ENCODE measurements around the gene ADCY10. TPM values are rescaled to one million over a fixed set of nuclear protein-coding genes. Genes with fewer than 3 reads are reported as not detected.

Gene ADCY10
- total RNA-seq, 1 donor from 2014 or later = 0.27 TPM

- Histone ChIP-seq H3K9me3 (ENCODE audit: insufficient read depth, low read depth, low read length) (no peaks in the 10 kb centered on the region), H3K27me3 (ENCODE audit: insufficient read depth, low read length) (no peaks in the 10 kb centered on the region), H3K4me3 (ENCODE audit: insufficient read depth, low read depth, low read length) (no peak overlapping the region), H3K9ac (ENCODE audit: low read length) (no peak overlapping the region), H3K27ac (ENCODE audit: low read depth, low read length) (no peak overlapping the region), H3K4me2 (ENCODE audit: low read length) (no peak overlapping the region), H4K20me1 (ENCODE audit: insufficient read depth, low read length) (no peaks in the 10 kb centered on the region), H3K79me2 (ENCODE audit: insufficient read depth, low read length) (no peaks in the 10 kb centered on the region), H3K4me1 (ENCODE audit: insufficient read depth, low read length) (no peaks in the 10 kb centered on the region), H2AFZ (ENCODE audit: low read depth, low read length) (no peak overlapping the region), H3K36me3 (ENCODE audit: insufficient read depth, low read length) (no peaks in the 10 kb centered on the region)
- H3K9me3 Mint-ChIP-seq (ENCODE audit: unreplicated experiment) = no peaks in the 10 kb centered on the region
- no peak overlapping the region for H3K4me3 Mint-ChIP-seq (ENCODE audit: unreplicated experiment)
- no peaks in the 10 kb centered on the region for H3K4me1 Mint-ChIP-seq (ENCODE audit: low read depth, unreplicated experiment)
- FAIRE-seq (no peak), DNase-seq (ENCODE audit: low read depth) (no peak)
- H3K36me3 Mint-ChIP-seq (ENCODE audit: low read depth, unreplicated experiment) = peaks cover 7% of the 10 kb centered on the region
- TF ChIP-seq EZH2 (IDR thresholded peaks at IDR 0.05; ENCODE audit: insufficient read depth, low read length) (no peak), CTCF (IDR thresholded peaks at IDR 0.05; ENCODE audit: insufficient read depth, low read depth, low read length) (no peak)
- H3K27ac Mint-ChIP-seq (ENCODE audit: unreplicated experiment) = no peak overlapping the region
- H3K27me3 Mint-ChIP-seq (ENCODE audit: low read depth, unreplicated experiment) = no peaks in the 10 kb centered on the region
Observed at GRCh38 chr1:167915569-167915968, 1.6 kb upstream of the ADCY10 start.

- H3K4me3 Mint-ChIP-seq (ENCODE audit: unreplicated experiment) = no peak overlapping the region
Observed at GRCh38 chr1:167912294-167912693, 1.6 kb downstream of the ADCY10 start.

More at GRCh38 chr1:167912294-167912693, 1.6 kb downstream of the ADCY10 start:
- DNase-seq (ENCODE audit: low read depth) = no peak
- Histone ChIP-seq H3K4me1 (ENCODE audit: insufficient read depth, low read length) (no peaks in the 10 kb centered on the region), H2AFZ (ENCODE audit: low read depth, low read length) (no peak overlapping the region), H4K20me1 (ENCODE audit: insufficient read depth, low read length) (no peaks in the 10 kb centered on the region), H3K4me2 (ENCODE audit: low read length) (no peak overlapping the region), H3K36me3 (ENCODE audit: insufficient read depth, low read length) (no peaks in the 10 kb centered on the region), H3K4me3 (ENCODE audit: insufficient read depth, low read depth, low read length) (no peak overlapping the region), H3K9me3 (ENCODE audit: insufficient read depth, low read depth, low read length) (no peaks in the 10 kb centered on the region), H3K9ac (ENCODE audit: low read length) (no peak overlapping the region), H3K27me3 (ENCODE audit: insufficient read depth, low read length) (no peaks in the 10 kb centered on the region), H3K27ac (ENCODE audit: low read depth, low read length) (no peak overlapping the region), H3K79me2 (ENCODE audit: insufficient read depth, low read length) (no peaks in the 10 kb centered on the region)
- TF ChIP-seq EZH2 (IDR thresholded peaks at IDR 0.05; ENCODE audit: insufficient read depth, low read length) = no peak
- TF ChIP-seq CTCF (IDR thresholded peaks at IDR 0.05; ENCODE audit: insufficient read depth, low read depth, low read length) = no peak
- FAIRE-seq = no peak
- H3K36me3 Mint-ChIP-seq (ENCODE audit: low read depth, unreplicated experiment) = peaks cover 12% of the 10 kb centered on the region
- H3K27ac Mint-ChIP-seq (ENCODE audit: unreplicated experiment) = no peak overlapping the region
- peaks cover 3% of the 10 kb centered on the region for H3K9me3 Mint-ChIP-seq (ENCODE audit: unreplicated experiment)
- H3K4me1 Mint-ChIP-seq (ENCODE audit: low read depth, unreplicated experiment) = peaks cover 6% of the 10 kb centered on the region
- H3K27me3 Mint-ChIP-seq (ENCODE audit: low read depth, unreplicated experiment) = no peaks in the 10 kb centered on the region
